NOMO-1 treated with DMSO at 0.1 percent for 48 hours (cell line): ENCODE measurements around the gene GALNT9.
A peak's percentile ranks its signal among the peaks of the same experiment; 100 is the strongest.

Experiments
- DNase-seq: peaks from one replicate; lab custom pipeline; 2025; ENCODE audit not compliant: unreplicated experiment; lab: John Stamatoyannopoulos, UW

GALNT9 gene

GRCh38 chr12:132174015-132174838, 155.2 kb downstream of the GALNT9 start:
- no peak for DNase-seq

GRCh38 chr12:132173135-132174014, 156.0 kb downstream of the GALNT9 start:
- no peak for DNase-seq

- DNase-seq: no peak
These were observed 156.8 kb downstream of the GALNT9 start for GRCh38 chr12:132172619-132173018.

- DNase-seq: no peak
These were observed 157.3 kb downstream of the GALNT9 start for GRCh38 chr12:132171968-132172521.

- DNase-seq: no peak
These were observed 158.0 kb downstream of the GALNT9 start for GRCh38 chr12:132171293-132171967.

- no peak for DNase-seq
These were observed 158.6 kb downstream of the GALNT9 start for GRCh38 chr12:132170637-132171292.

GRCh38 chr12:132170094-132170636, 159.2 kb downstream of the GALNT9 start:
- no peak for DNase-seq

GRCh38 chr12:132169376-132169775, 160.0 kb downstream of the GALNT9 start:
- no peak for DNase-seq

- no peak for DNase-seq
These were observed 160.9 kb downstream of the GALNT9 start for GRCh38 chr12:132168311-132169031.

- DNase-seq: no peak
These were observed 161.6 kb downstream of the GALNT9 start for GRCh38 chr12:132167611-132168310.

- no peak for DNase-seq
These were observed 162.4 kb downstream of the GALNT9 start for GRCh38 chr12:132166801-132167591.

GRCh38 chr12:132166093-132166492, 163.3 kb downstream of the GALNT9 start:
- DNase-seq: no peak

- no peak for DNase-seq
These were observed 163.8 kb downstream of the GALNT9 start for GRCh38 chr12:132165584-132165983.

- DNase-seq: no peak
These were observed 165.0 kb downstream of the GALNT9 start for GRCh38 chr12:132164426-132164825.

- DNase-seq: no peak
These were observed 165.5 kb downstream of the GALNT9 start for GRCh38 chr12:132163911-132164288.

- no peak for DNase-seq
These were observed 166.1 kb downstream of the GALNT9 start for GRCh38 chr12:132163041-132163910.

- peak; percentile 80 for DNase-seq
These were observed 166.8 kb downstream of the GALNT9 start for GRCh38 chr12:132162508-132163031.
